Mucosa of gallbladder (tissue), 1 donor: ENCODE measurements around the gene PDP2. TPM values are rescaled to one million over a fixed set of nuclear protein-coding genes. Genes with fewer than 3 reads are reported as not detected.
"Not testable (repeated sequence)": the region's sequence is repeated elsewhere in the genome, so short reads cannot be mapped to it uniquely, and the experiment has no call there.

Experiments used
- DNase-seq: peaks from one replicate; pipeline ENCODE4 v3.0.0-alpha.2; 2020; ENCODE audit warnings: low spot score
- total RNA-seq: library from RNA; stranded (reverse); gene quantifications from one replicate; pipeline ENCODE4 v1.2.1, GENCODE V29; 2021
- donor health status: DM: no; HTN: no; CAD: no.

PDP2 gene
- total RNA-seq, 1 donor from 2014 or later, result 18.6 TPM

GRCh38 chr16:66919569-66920298, 39.4 kb downstream of the PDP2 start:
- DNase-seq, result no peak

GRCh38 chr16:66920299-66920590, 39.9 kb downstream of the PDP2 start:
- no peak for DNase-seq

GRCh38 chr16:66920924-66921680, 40.8 kb downstream of the PDP2 start:
- no peak for DNase-seq

GRCh38 chr16:66921729-66922450, 41.6 kb downstream of the PDP2 start:
- DNase-seq, result no peak

- DNase-seq, result no peak
Observed at GRCh38 chr16:66923247-66923731, 43.0 kb downstream of the PDP2 start.

- no peak for DNase-seq
Observed at GRCh38 chr16:66923866-66924265, 43.6 kb downstream of the PDP2 start.

- DNase-seq, result no peak
Observed at GRCh38 chr16:66924527-66925321, 44.4 kb downstream of the PDP2 start.

GRCh38 chr16:66925322-66925840, 45.1 kb downstream of the PDP2 start, which contains the start of gene RRAD:
Gene RRAD (minus strand): TSS chr16:66925535. CDS start chr16:66925179, 356 bp downstream.
- no peak for DNase-seq

GRCh38 chr16:66926171-66926947, 46.0 kb downstream of the PDP2 start:
- DNase-seq, result no peak

- no peak for DNase-seq
Observed at GRCh38 chr16:66926961-66927436, 46.7 kb downstream of the PDP2 start.

- DNase-seq, result no peak
Observed at GRCh38 chr16:66927918-66928649, 47.8 kb downstream of the PDP2 start.

- DNase-seq, result no peak
Observed at GRCh38 chr16:66928702-66929388, 48.5 kb downstream of the PDP2 start.

- peak; percentile 34 for DNase-seq
Observed at GRCh38 chr16:66930189-66930588, 49.9 kb downstream of the PDP2 start.

GRCh38 chr16:66931665-66932064, 51.4 kb downstream of the PDP2 start:
- no peak for DNase-seq

- no peak for DNase-seq
Observed at GRCh38 chr16:66932076-66932475, 51.8 kb downstream of the PDP2 start.

GRCh38 chr16:66933776-66934137, 53.4 kb downstream of the PDP2 start:
- DNase-seq, result no peak

- peak; percentile 91 for DNase-seq
Observed at GRCh38 chr16:66934138-66934838, 54.0 kb downstream of the PDP2 start, which contains the start of gene CIAO2B. Gene CIAO2B (minus strand): TSS chr16:66934402. CDS start chr16:66934364, 38 bp downstream.

- DNase-seq, result not testable (repeated sequence)
Observed at GRCh38 chr16:66934839-66935313, 54.6 kb downstream of the PDP2 start.
